ENCODE data around the gene KIAA0040.

KIAA0040 gene

GRCh38 chr1:175169286-175170018, 23.1 kb downstream of the KIAA0040 start:
- DNase-seq: no peak

GRCh38 chr1:175168782-175169181, 23.8 kb downstream of the KIAA0040 start:
- no peak for DNase-seq

- no peak for DNase-seq
These were observed 24.7 kb downstream of the KIAA0040 start for GRCh38 chr1:175167861-175168260.

GRCh38 chr1:175166746-175167145, 25.8 kb downstream of the KIAA0040 start:
- no peak for DNase-seq

GRCh38 chr1:175164751-175165150, 27.8 kb downstream of the KIAA0040 start:
- no peak for DNase-seq

- no peak for DNase-seq
These were observed 28.9 kb downstream of the KIAA0040 start for GRCh38 chr1:175163702-175164101.

- no peak for DNase-seq
These were observed 29.6 kb downstream of the KIAA0040 start for GRCh38 chr1:175162955-175163354.

- DNase-seq: no peak
These were observed 34.4 kb downstream of the KIAA0040 start for GRCh38 chr1:175158170-175158591.

GRCh38 chr1:175157200-175157599, 35.4 kb downstream of the KIAA0040 start:
- no peak for DNase-seq

- DNase-seq: no peak
These were observed 36.6 kb downstream of the KIAA0040 start for GRCh38 chr1:175155936-175156335.

GRCh38 chr1:175155473-175155856, 37.1 kb downstream of the KIAA0040 start:
- DNase-seq: no peak

GRCh38 chr1:175154629-175155472, 37.7 kb downstream of the KIAA0040 start:
- no peak for DNase-seq

- no peak for DNase-seq
These were observed 40.4 kb downstream of the KIAA0040 start for GRCh38 chr1:175152006-175152652.

GRCh38 chr1:175150596-175151319, 41.8 kb downstream of the KIAA0040 start:
- DNase-seq: no peak

- DNase-seq: no peak
These were observed 44.5 kb downstream of the KIAA0040 start for GRCh38 chr1:175148068-175148467.

- no peak for DNase-seq
These were observed 45.0 kb downstream of the KIAA0040 start for GRCh38 chr1:175147569-175147968.

- DNase-seq: peak; percentile 10
These were observed 45.9 kb downstream of the KIAA0040 start for GRCh38 chr1:175146529-175147213.

GRCh38 chr1:175145899-175146528, 46.6 kb downstream of the KIAA0040 start:
- no peak for DNase-seq

- no peak for DNase-seq
These were observed 54.0 kb downstream of the KIAA0040 start for GRCh38 chr1:175138579-175138978.

GRCh38 chr1:175137369-175137768, 55.2 kb downstream of the KIAA0040 start:
- no peak for DNase-seq

- DNase-seq: no peak
These were observed 56.3 kb downstream of the KIAA0040 start for GRCh38 chr1:175136246-175136645.

GRCh38 chr1:175134500-175134899, 58.1 kb downstream of the KIAA0040 start:
- no peak for DNase-seq
